HEK293T (cell line): ENCODE measurements around the gene NR4A1.

ENCODE experiments used
- CTCF ChIA-PET: fragments of 350-600 bp; formaldehyde crosslinking; extraction: SDS; loops from one replicate; lab custom pipeline; 2021; ENCODE audit warnings: antibody characterized with exemption, inconsistent platforms; lab: Yijun Ruan, JAX
- POLR2A ChIA-PET: fragments of 350-600 bp; formaldehyde crosslinking; extraction: SDS; loops from one replicate; lab custom pipeline; 2020; ENCODE audit warnings: antibody characterized with exemption, inconsistent platforms; lab: Yijun Ruan, JAX
- DNase-seq: peaks from one replicate; pipeline ENCODE4 v3.0.0; 2012; ENCODE audit warnings: mixed read lengths; ENCODE audit errors: extremely low spot score
- ARNT ChIP-seq: fragments of 450-650 bp; IDR thresholded peaks from 2 replicates; pipeline ENCODE4 v1.6.1; 2017; ENCODE audit warnings: mild to moderate bottlenecking
- BHLHE40 ChIP-seq: fragments of 450-650 bp; IDR thresholded peaks from 2 replicates; pipeline ENCODE4 v1.6.1; 2016; ENCODE audit warnings: mild to moderate bottlenecking, moderate library complexity, borderline replicate concordance
- CTBP1 ChIP-seq: fragments of 450-650 bp; IDR thresholded peaks from 2 replicates; pipeline ENCODE4 v1.6.1; 2016; ENCODE audit warnings: borderline replicate concordance
- ELF4 ChIP-seq: fragments of 450-650 bp; IDR thresholded peaks from 2 replicates; pipeline ENCODE4 v1.6.1; 2017; ENCODE audit warnings: antibody characterized with exemption
- FOXA1 ChIP-seq: fragments of 450-650 bp; IDR thresholded peaks from 2 replicates; pipeline ENCODE4 v1.6.1; 2016; ENCODE audit warnings: mild to moderate bottlenecking
- FOXK2 ChIP-seq: fragments of 450-650 bp; IDR thresholded peaks from 2 replicates; pipeline ENCODE4 v1.6.1; 2016; ENCODE audit warnings: mild to moderate bottlenecking
- FOXM1 ChIP-seq: fragments of 450-650 bp; IDR thresholded peaks from 2 replicates; pipeline ENCODE4 v1.6.1; 2017; ENCODE audit warnings: mild to moderate bottlenecking, borderline replicate concordance
- HDGF ChIP-seq: fragments of 450-650 bp; IDR thresholded peaks from 2 replicates; pipeline ENCODE4 v1.6.1; 2017; ENCODE audit warnings: antibody characterized with exemption, borderline replicate concordance
- L3MBTL2 ChIP-seq: fragments of 450-650 bp; conservative IDR thresholded peaks from 2 replicates; pipeline ENCODE4 v1.6.1; 2016; ENCODE audit warnings: mild to moderate bottlenecking
- LEF1 ChIP-seq: fragments of 450-650 bp; IDR thresholded peaks from 2 replicates; pipeline ENCODE4 v1.6.1; 2017; ENCODE audit warnings: mild to moderate bottlenecking, borderline replicate concordance
- NFRKB ChIP-seq: fragments of 450-650 bp; IDR thresholded peaks from 2 replicates; pipeline ENCODE4 v1.6.1; 2016; ENCODE audit warnings: mild to moderate bottlenecking, moderate library complexity
- SP1 ChIP-seq: fragments of 450-650 bp; IDR thresholded peaks from 2 replicates; pipeline ENCODE4 v1.6.1; 2017
- SUZ12 ChIP-seq: fragments of 450-650 bp; IDR thresholded peaks from 2 replicates; pipeline ENCODE4 v1.6.1; 2016; ENCODE audit warnings: mild to moderate bottlenecking
- TARDBP ChIP-seq: fragments of 450-650 bp; IDR thresholded peaks from 2 replicates; pipeline ENCODE4 v1.6.1; 2016
- ZNF384 ChIP-seq: fragments of 450-650 bp; IDR thresholded peaks from 2 replicates; pipeline ENCODE4 v1.6.1; 2016
- TF ChIP-seq, protein P1 (sequence below): fragments of 450-650 bp; IDR thresholded peaks from 2 replicates; pipeline ENCODE4 v1.6.1; 2016

NR4A1 gene

DNA sequence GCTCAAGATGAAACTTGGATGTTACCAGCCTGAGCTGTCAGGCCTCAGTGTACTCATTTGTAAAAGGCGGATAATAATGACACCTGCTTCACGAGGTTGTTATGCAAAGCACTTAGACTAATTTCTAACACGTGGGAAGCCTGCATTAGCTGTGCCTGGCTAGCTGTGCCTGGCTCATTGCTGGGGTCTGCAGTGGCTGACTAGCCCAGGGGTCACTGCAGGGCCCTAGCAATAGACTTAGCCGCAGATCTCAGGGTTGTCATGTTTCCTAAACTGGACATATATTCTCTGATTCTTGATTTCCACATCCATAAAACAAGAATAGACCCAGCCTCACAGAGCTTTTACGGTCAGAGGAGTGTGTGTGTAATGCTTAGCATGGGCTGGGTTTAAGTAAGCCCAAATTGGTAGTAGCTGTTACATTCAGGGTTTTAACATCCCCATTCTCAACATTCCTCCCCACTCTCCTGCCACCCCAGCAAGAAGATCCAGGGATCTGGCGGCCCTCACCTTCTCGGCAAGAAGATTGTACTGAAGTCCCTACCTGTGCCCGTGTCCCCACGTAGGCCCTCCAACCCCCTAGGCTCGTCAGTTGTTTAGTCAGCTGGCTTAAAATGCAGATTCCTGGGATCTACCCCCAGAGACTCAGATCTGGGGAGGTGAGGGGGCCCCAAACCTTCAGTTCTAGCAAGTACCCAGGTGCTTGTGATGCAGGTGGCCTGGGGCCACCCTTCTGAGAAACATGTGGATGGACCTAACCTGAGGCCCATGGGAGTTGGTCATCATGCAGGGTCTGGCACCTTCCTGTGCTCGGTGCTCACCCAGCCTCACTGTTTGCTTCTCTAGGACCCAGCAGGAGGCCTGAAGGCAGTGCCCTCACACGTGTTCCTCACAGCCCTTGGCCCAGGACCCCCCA, 8.6 kb downstream of the NR4A1 start:
- CTCF ChIA-PET, result interaction anchor here (0.5 to 1.2 kb wide), 4 partner anchors 35 to 837 kb away, joined by 4 to 7 read pairs (median 6); no protein-coding TSS in a partner anchor

DNA sequence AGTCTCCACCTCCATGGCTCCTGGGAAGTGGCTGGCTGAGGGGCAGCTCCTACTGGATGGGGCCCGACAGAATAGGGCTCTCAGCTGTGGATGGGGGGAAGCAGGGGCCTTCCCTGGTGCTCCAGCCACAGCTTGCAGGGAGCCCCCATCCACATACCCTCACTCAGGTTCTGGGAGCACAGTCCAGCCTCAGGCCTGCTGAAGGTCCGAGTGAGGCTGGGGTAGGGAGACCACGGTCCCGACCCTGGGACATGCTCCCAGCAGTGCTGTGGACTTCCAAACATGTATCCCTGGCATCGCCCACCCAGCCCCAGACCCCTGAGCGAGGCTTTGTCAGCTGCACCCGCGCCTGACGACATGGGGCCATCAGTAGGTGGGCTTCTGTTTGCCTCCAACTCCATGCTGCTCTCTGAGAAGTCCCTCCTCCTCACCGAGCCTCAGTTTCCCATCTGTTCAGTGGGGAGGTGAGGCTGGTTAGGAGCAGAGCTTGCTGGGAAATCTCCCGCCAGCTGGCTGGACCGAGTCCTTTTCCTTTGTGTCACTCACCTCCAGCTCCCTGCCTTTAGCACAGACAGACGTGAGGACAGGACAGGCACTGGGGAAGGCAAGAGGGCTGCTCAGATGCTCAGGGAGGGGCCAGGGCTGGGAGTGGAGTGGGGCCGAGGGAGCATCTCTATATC, 9.4 kb downstream of the NR4A1 start:
- TF ChIP-seq TARDBP (no peak), FOXA1 (no peak), FOXM1 (no peak), ZNF384 (no peak), SP1 (no peak), LEF1 (no peak), NFRKB (no peak), HDGF (no peak), SUZ12 (no peak)
- TF ChIP-seq, protein P1, sequence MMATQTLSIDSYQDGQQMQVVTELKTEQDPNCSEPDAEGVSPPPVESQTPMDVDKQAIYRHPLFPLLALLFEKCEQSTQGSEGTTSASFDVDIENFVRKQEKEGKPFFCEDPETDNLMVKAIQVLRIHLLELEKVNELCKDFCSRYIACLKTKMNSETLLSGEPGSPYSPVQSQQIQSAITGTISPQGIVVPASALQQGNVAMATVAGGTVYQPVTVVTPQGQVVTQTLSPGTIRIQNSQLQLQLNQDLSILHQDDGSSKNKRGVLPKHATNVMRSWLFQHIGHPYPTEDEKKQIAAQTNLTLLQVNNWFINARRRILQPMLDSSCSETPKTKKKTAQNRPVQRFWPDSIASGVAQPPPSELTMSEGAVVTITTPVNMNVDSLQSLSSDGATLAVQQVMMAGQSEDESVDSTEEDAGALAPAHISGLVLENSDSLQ, result no peak
- CTCF ChIA-PET, result interaction anchor here (0.5 to 1.1 kb wide), 4 partner anchors 35 to 837 kb away, joined by 3 to 7 read pairs (median 5); no protein-coding TSS in a partner anchor

More for the DNA sequence above, 8.6 kb downstream of the NR4A1 start:
- no peak for TF ChIP-seq LEF1
- no peak for TF ChIP-seq BHLHE40
- TF ChIP-seq CTBP1, result no peak
- no peak for TF ChIP-seq FOXA1
- no peak for TF ChIP-seq NFRKB
- no peak for TF ChIP-seq ELF4
- TF ChIP-seq, protein P1, result no peak
- no peak for TF ChIP-seq HDGF
- TF ChIP-seq ZNF384, result no peak
- TF ChIP-seq L3MBTL2, result no peak
- no peak for TF ChIP-seq SUZ12
- DNase-seq, result no peak
- POLR2A ChIA-PET, result interaction anchor here (1.1 to 1.4 kb wide), 2 partner anchors 8 to 10 kb away, joined by 3 to 4 read pairs; partner anchors contain the start of gene ATG101

DNA sequence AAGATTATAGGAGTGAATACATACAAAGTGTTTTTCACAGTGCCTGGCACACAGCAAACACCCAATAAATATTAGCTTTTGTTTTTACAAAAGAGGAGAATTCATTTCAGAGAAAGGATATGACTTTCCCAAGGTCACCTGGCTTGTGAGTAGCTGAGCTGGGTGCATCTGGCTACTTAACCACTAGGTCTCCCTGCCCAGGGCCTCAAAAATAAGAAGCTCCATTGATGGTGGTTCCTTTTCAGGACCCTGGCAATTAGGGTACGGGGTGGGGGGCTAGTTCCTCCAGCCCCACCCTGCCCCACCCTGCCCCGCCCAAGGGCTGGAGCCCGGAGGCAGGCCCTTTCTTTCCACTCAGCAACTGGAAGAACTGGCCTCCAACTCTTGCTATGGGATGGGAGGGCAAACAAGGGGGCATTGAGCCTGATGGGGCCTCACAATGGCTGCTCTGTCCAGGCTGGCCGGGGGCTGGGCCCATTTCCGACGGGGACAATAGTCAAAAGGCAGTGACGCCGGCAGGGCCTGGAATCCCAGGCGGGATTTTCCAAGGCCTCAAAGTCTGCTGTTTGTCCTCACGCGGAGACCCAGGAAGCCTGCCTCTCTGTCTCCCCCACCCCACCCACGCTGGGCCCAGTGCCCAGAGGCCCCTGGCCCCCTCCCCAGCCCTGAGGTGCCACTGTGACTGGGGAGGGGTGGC, 10.4 kb downstream of the NR4A1 start:
- no peak for DNase-seq
- POLR2A ChIA-PET, result interaction anchor here (0.9 kb wide), 2 partner anchors 8 to 24 kb away, joined by 3 read pairs; partner anchors contain the start of gene ATG101
- CTCF ChIA-PET, result interaction anchor here (1.1 to 2.0 kb wide), 2 partner anchors 36 kb away, joined by 3 to 5 read pairs; no protein-coding TSS in a partner anchor
- TF ChIP-seq LEF1, result no peak
- TF ChIP-seq, protein P1, result no peak
- TF ChIP-seq TARDBP, result no peak
- TF ChIP-seq BHLHE40, result no peak
- no peak for TF ChIP-seq SUZ12
- TF ChIP-seq ARNT, result no peak
- no peak for TF ChIP-seq FOXA1
- TF ChIP-seq L3MBTL2, result no peak
- TF ChIP-seq FOXM1, result no peak
- no peak for TF ChIP-seq NFRKB
- TF ChIP-seq CTBP1, result no peak
- no peak for TF ChIP-seq ELF4
- no peak for TF ChIP-seq HDGF
- TF ChIP-seq SP1, result no peak
- no peak for TF ChIP-seq FOXK2
- TF ChIP-seq ZNF384, result no peak

More for the DNA sequence above, 9.4 kb downstream of the NR4A1 start:
- no peak for DNase-seq
- POLR2A ChIA-PET, result interaction anchor here (0.9 to 1.1 kb wide), 2 partner anchors 9 kb away, joined by 3 read pairs; partner anchors contain the start of gene ATG101

DNA sequence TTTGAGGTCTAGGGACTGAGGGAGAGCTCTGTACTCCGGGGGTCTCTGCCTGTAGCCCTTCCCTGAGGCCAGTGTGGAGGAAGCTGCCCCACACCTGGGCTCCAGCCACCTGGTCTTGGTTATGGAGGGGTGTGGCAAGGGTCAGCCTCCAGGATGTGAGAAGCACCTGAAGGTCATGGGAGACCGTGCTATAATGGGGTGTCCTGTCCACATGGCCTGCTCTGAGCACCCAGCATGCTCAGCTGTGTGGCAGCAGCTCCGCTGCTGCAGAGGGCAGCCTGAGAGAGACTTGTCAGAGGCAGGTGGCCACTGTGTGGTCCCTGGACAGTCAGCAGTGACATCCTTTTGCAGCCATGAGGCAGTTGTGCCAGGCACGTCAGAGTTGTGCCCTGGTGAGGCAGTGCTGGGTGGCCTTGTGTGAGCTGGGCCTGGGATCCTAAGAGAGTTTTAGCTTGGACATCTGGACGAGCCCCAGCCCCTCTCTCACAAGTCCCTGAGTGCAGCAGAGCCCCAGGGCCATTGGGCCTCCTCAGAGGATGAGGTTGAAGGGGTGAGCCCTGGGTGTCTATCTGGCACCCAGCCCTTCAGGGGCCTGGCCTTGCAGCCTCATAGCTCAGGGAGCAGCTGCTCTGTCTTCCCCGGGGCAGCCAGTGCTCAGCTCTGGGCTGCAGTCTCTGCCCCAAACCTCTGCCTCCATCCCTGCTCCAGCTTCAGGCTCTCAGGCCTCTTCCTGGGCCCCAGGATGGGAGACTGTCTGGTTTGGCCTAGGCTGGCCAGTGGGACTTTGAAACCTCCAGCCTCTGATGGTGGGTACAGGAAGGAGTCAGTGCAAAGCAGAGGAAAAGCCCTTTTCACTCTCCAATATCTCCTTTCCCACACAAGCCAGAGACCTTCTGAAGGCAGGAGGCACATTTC, 11.2 kb downstream of the NR4A1 start:
- TF ChIP-seq HDGF (no peak), BHLHE40 (no peak), L3MBTL2 (no peak), TARDBP (no peak), ZNF384 (no peak), SP1 (no peak), FOXA1 (no peak), LEF1 (no peak), FOXM1 (no peak), ELF4 (no peak), ARNT (no peak), NFRKB (no peak), FOXK2 (no peak), SUZ12 (no peak), CTBP1 (no peak)
- TF ChIP-seq, protein P1, result no peak
- ChIA-PET POLR2A (interaction anchor here (0.9 kb wide), 1 partner anchor 25 kb away, joined by 3 read pairs; no protein-coding TSS in a partner anchor), CTCF (interaction anchor here (0.7 to 2.0 kb wide), 2 partner anchors 33 to 37 kb away, joined by 3 to 5 read pairs; no protein-coding TSS in a partner anchor)
- DNase-seq, result no peak
